HFFc6 (cell line): ENCODE measurements around the gene FAM53A. TPM values are rescaled to one million over a fixed set of nuclear protein-coding genes. Genes with fewer than 3 reads are reported as not detected.
"Not testable (repeated sequence)": the region's sequence is repeated elsewhere in the genome, so short reads cannot be mapped to it uniquely, and the experiment has no call there.

ENCODE experiments used
- DNase-seq: peaks from one replicate; pipeline ENCODE4 v3.0.0-alpha.2; 2018
- H3K27ac Mint-ChIP-seq: 2 replicates; pipeline ENCODE4 v1.8.0; 2020; ENCODE audit warnings: mild to moderate bottlenecking, mixed read lengths
- H3K27me3 Mint-ChIP-seq: 2 replicates; pipeline ENCODE4 v1.8.0; 2021; ENCODE audit warnings: mild to moderate bottlenecking, moderate library complexity, mixed read lengths; ENCODE audit not compliant: insufficient read depth
- H3K36me3 Mint-ChIP-seq: 2 replicates; pipeline ENCODE4 v1.8.0; 2021; ENCODE audit warnings: low read depth, mixed read lengths
- H3K4me1 Mint-ChIP-seq: 2 replicates; pipeline ENCODE4 v1.8.0; 2020; ENCODE audit warnings: low read depth, mixed read lengths
- H3K4me3 Mint-ChIP-seq: 2 replicates; pipeline ENCODE4 v1.8.0; 2020; ENCODE audit warnings: mild to moderate bottlenecking, moderate library complexity, mixed read lengths
- H3K9me3 Mint-ChIP-seq: 2 replicates; pipeline ENCODE4 v1.8.0; 2020; ENCODE audit warnings: mild to moderate bottlenecking, mixed read lengths
- total RNA-seq, 6 experiments: library from RNA; stranded (reverse); fragmentation: NEBNext Ultra II Directional; extraction: Animal tissue kit (Norgen Biotek cat#: 25700); gene quantifications; 2 replicates in 1 of 6; 3 replicates in 5 of 6; pipeline ENCODE4 v1.2.3, GENCODE V29; 2021
- TF ChIP-seq, protein P1 (sequence below): fragments of 200-600 bp; sonication (generic); IDR thresholded peaks from 2 replicates; pipeline ENCODE4 v1.5.0; 2021; ENCODE audit warnings: antibody characterized with exemption, mild to moderate bottlenecking

Gene FAM53A
- total RNA-seq, 6 experiments from 2014 or later: 2.3 to 3.2 (median 2.7) TPM

DNA sequence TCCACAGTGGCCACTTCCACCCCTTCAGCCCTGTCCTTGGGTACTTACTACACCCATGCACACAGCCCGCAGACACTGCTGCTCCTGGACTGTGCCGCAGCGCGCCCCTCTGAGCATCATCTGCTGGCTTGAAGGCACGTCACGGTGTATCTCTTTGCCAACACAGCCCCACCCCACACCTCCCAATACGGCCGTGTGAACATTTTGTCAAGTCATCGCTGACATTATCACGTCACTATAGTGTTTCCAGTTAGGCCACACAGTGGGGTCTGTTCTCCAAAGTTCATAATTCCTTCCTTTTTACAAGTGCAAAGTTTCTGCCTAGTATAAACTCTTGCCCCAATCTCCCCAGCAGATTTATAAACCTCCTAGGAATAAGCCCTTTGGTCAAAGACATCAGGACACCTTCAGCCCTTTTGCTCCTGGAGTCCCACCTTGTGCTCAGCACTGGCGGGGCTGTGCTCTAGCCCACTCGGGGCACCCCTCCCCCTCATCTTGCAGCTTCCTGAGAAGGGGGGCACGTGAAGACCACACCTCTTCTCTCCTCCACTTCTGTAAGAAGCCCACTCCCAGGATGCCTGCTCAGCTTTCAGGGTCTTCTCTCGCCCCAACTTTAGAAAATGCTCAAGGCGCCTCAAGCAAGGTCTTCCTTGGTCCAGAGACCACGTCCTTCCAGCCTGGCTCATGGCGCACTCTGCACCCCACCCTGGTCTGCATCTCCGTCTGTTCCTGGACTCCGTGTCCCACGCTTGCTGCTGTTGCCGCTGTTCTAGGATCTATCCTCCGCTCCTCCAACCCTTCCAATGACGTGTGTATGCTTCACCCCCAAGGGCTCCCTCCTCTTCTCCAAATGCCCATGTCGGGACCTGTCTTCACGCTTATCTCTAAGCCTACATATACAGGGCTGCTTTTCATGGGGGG lies 7.2 kb downstream of the FAM53A start:
- no peak for DNase-seq
- Mint-ChIP-seq H3K4me3 (no peak overlapping the region), H3K36me3 (no peaks in the 10 kb centered on the region), H3K27ac (no peak overlapping the region), H3K27me3 (peaks cover 3% of the 10 kb centered on the region), H3K4me1 (no peaks in the 10 kb centered on the region), H3K9me3 (no peaks in the 10 kb centered on the region)
- TF ChIP-seq, protein P1, sequence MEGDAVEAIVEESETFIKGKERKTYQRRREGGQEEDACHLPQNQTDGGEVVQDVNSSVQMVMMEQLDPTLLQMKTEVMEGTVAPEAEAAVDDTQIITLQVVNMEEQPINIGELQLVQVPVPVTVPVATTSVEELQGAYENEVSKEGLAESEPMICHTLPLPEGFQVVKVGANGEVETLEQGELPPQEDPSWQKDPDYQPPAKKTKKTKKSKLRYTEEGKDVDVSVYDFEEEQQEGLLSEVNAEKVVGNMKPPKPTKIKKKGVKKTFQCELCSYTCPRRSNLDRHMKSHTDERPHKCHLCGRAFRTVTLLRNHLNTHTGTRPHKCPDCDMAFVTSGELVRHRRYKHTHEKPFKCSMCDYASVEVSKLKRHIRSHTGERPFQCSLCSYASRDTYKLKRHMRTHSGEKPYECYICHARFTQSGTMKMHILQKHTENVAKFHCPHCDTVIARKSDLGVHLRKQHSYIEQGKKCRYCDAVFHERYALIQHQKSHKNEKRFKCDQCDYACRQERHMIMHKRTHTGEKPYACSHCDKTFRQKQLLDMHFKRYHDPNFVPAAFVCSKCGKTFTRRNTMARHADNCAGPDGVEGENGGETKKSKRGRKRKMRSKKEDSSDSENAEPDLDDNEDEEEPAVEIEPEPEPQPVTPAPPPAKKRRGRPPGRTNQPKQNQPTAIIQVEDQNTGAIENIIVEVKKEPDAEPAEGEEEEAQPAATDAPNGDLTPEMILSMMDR: no peak

DNA sequence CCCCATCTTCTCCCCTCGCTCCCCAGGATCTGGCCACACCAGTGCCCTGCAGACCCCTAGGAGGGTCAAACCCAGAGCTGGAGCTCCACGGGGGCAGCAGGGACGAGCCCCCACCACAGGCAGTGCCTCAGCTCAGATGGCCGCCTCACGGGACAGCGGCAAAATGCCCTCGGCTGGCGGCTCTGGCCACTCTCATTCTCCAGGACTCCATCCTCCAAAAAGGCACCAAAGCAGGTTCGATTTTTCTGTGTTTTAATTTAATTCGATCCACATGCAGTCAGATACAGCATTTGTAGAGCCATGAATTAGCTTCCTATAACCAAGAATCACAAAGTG lies 8.3 kb downstream of the FAM53A start:
- Mint-ChIP-seq H3K27ac (no peak overlapping the region), H3K9me3 (no peaks in the 10 kb centered on the region), H3K4me1 (no peaks in the 10 kb centered on the region), H3K36me3 (no peaks in the 10 kb centered on the region), H3K4me3 (no peak overlapping the region), H3K27me3 (peaks cover 3% of the 10 kb centered on the region)
- DNase-seq: no peak
- TF ChIP-seq, protein P1: no peak

DNA sequence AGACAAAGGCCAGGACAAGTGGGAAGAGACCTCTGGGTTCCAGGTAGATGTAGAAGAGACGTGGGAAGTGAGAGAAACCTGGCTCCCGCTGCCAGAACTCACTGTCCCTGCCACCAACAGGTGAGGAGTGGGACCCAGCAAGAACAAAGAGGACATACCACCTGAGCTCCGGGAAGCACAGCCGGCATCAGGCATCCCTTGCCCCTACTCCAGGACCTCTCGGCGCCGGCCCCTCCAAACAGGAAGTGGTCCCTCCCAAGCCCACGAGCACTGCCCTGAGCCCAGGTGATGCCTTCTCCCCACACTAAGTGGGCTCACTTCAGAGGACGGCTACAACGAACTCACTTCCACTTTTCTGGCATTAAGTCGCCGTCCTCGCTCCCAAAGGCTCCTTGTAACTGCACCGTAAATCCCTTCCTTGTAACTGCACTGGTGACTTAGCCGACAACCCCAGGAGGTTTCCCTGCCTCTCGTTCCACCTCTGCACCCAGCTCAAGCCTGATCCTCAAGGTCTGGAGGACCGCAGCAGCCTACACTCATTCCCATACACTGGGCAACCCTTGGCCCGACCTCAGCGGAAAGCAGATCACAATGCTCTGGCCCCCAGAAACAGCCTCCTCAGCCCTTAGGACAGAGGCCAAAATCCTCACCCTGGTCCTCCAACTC lies 8.8 kb downstream of the FAM53A start:
- no peak for DNase-seq
- H3K4me1 Mint-ChIP-seq: no peaks in the 10 kb centered on the region
- TF ChIP-seq, protein P1: no peak
- no peak overlapping the region for H3K4me3 Mint-ChIP-seq
- no peaks in the 10 kb centered on the region for H3K36me3 Mint-ChIP-seq
- H3K27me3 Mint-ChIP-seq: peaks cover 3% of the 10 kb centered on the region
- H3K27ac Mint-ChIP-seq: no peak overlapping the region
- H3K9me3 Mint-ChIP-seq: no peaks in the 10 kb centered on the region

DNA sequence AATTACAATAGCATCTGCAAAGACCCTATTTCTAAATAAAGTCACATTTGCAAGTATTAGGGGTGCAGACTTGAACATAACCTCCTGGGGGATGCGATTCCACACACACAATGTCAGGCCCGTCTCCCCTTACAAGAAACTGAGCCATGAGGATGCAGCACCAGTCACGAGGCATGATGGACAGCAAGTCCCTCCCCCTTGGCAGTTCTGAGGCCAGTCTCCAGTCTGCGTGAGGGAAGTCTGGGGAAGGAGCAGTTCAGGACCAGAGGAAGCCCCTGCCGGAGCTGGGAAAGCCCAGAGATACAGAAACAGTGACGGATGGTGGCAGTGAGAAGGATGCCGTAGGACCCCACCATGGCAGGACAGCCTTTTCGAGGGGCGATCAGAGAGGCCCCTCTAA lies 9.4 kb downstream of the FAM53A start:
- no peaks in the 10 kb centered on the region for H3K36me3 Mint-ChIP-seq
- H3K9me3 Mint-ChIP-seq: no peaks in the 10 kb centered on the region
- TF ChIP-seq, protein P1: no peak
- H3K4me1 Mint-ChIP-seq: no peaks in the 10 kb centered on the region
- no peak for DNase-seq
- no peak overlapping the region for H3K4me3 Mint-ChIP-seq
- H3K27me3 Mint-ChIP-seq: peaks cover 3% of the 10 kb centered on the region
- H3K27ac Mint-ChIP-seq: no peak overlapping the region

DNA sequence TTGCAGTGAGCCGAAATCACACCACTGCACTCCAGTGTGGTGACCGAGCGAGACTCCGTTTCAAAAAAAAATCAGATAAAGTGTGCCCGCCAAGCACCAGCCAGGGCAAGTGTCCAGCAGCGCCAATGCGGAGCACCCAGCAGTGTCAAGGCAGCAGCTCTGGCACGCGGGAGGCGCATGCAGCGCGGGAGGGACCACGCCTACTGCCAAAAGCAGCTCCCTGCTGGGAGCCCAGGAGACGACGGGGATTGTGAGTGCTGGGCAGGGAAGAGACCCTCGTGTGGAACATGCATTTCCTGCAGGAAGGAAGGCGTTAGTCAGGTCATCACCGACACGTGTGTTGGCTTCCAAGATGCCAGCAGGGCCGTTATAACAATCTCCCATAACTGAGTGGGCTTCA lies 10.4 kb downstream of the FAM53A start:
- peaks cover 3% of the 10 kb centered on the region for H3K27me3 Mint-ChIP-seq
- H3K4me1 Mint-ChIP-seq: no peaks in the 10 kb centered on the region
- no peak overlapping the region for H3K27ac Mint-ChIP-seq
- H3K9me3 Mint-ChIP-seq: no peaks in the 10 kb centered on the region
- no peak overlapping the region for H3K4me3 Mint-ChIP-seq
- H3K36me3 Mint-ChIP-seq: no peaks in the 10 kb centered on the region
- no peak for DNase-seq
- TF ChIP-seq, protein P1: no peak

DNA sequence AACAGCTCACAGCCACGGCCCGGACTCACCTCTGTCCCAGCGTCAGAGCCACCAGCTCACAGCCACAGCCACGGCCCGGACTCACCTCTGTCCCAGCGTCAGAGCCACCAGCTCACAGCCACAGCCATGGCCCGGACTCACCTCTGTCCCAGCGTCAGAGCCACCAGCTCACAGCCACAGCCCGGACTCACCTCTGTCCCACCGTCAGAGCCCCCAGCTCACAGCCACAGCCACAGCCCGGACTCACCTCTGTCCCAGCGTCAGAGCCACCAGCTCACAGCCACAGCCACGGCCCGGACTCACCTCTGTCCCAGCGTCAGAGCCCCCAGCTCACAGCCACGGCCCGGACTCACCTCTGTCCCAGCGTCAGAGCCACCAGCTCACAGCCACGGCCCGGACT lies 13.1 kb downstream of the FAM53A start:
- not testable (repeated sequence) for H3K4me1 Mint-ChIP-seq, H3K36me3 Mint-ChIP-seq, H3K4me3 Mint-ChIP-seq, H3K9me3 Mint-ChIP-seq, DNase-seq, H3K27me3 Mint-ChIP-seq, H3K27ac Mint-ChIP-seq
